NB4 (cell line): ENCODE measurements around the gene MAPRE2.

Experiments used
- POLR2A ChIP-seq: IDR thresholded peaks from 2 replicates; pipeline ENCODE4 v1.6.1; 2011; ENCODE audit warnings: mild to moderate bottlenecking; ENCODE audit not compliant: insufficient read length; ENCODE audit errors: extremely low read depth
- TF ChIP-seq, protein P1 (sequence below): IDR thresholded peaks from one replicate; pipeline ENCODE4 v1.5.1; 2012; ENCODE audit warnings: low read depth, low read length

DNA sequence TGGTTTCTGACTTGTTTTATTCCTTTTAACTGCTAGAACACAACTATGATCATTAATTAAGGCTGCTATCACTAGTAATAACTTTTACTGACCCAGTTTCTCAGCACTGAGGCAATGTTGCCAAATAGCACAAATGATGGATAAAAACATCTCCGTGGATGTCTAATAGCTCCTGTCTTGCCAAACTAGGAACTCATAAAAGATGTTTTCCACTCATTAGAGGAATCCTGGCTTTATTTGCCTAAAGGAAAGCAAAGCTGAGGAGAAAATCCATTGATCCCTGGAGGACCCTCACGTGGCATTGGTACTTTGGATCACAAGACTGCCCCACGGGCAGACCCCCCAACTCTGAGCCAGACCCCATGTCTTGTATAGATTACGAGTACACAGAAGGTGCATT lies 103.5 kb downstream of the MAPRE2 start:
- TF ChIP-seq POLR2A: no peak
- TF ChIP-seq, protein P1, sequence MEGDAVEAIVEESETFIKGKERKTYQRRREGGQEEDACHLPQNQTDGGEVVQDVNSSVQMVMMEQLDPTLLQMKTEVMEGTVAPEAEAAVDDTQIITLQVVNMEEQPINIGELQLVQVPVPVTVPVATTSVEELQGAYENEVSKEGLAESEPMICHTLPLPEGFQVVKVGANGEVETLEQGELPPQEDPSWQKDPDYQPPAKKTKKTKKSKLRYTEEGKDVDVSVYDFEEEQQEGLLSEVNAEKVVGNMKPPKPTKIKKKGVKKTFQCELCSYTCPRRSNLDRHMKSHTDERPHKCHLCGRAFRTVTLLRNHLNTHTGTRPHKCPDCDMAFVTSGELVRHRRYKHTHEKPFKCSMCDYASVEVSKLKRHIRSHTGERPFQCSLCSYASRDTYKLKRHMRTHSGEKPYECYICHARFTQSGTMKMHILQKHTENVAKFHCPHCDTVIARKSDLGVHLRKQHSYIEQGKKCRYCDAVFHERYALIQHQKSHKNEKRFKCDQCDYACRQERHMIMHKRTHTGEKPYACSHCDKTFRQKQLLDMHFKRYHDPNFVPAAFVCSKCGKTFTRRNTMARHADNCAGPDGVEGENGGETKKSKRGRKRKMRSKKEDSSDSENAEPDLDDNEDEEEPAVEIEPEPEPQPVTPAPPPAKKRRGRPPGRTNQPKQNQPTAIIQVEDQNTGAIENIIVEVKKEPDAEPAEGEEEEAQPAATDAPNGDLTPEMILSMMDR: no peak
